PC-9 (cell line): Measurements from ENCODE around the gene AKAP13.

Source experiments
- CTCF ChIP-seq: fragments of 200-600 bp; sonication (generic); conservative IDR thresholded peaks from 2 replicates; pipeline ENCODE4 v1.6.1; 2017; ENCODE audit warnings: mixed run types, antibody characterized with exemption, mild to moderate bottlenecking, moderate library complexity
- EZH2 ChIP-seq: fragments of 200-600 bp; sonication (generic); IDR thresholded peaks from 2 replicates; pipeline ENCODE4 v1.8.0; 2017; ENCODE audit warnings: antibody characterized with exemption, low read depth

GRCh38 chr15:85445361-85445760, 65.0 kb downstream of the AKAP13 start:
- TF ChIP-seq CTCF = no peak
- no peak for TF ChIP-seq EZH2
